Stomach (tissue), 9 donors: ENCODE data around the gene SGCA. TPM values are rescaled to one million over a fixed set of nuclear protein-coding genes. Genes with fewer than 3 reads are reported as not detected.
A peak's percentile ranks its signal among the peaks of the same experiment; 100 is the strongest.

Experiments used
- DNase-seq, 2 donors: peaks; one replicate each; pipeline versions ENCODE4 v3.0.0 to v3.0.0-alpha.2; 2013 to 2019
- H3K27ac ChIP-seq, 5 donors: fragments of 200-600 bp in 4 of 5; sonication (generic) in 4 of 5; one replicate each; pipeline ENCODE4 v1.5.1; 2013 to 2019; ENCODE audit warnings: mild to moderate bottlenecking in 1 of 5, moderate library complexity in 1 of 5
- H3K27me3 ChIP-seq, 3 donors: fragments of 200-600 bp; sonication (generic); one replicate each; pipeline ENCODE4 v1.5.1; 2017 to 2019; ENCODE audit warnings: mixed run types in 1 of 3
- H3K36me3 ChIP-seq, 4 donors: fragments of 200-600 bp; sonication (generic); 1 replicate in 3 of 4; 2 replicates in 1 of 4; pipeline ENCODE4 v1.5.1; 2016 to 2019
- H3K4me1 ChIP-seq, 4 donors: fragments of 200-600 bp; sonication (generic); one replicate each; pipeline ENCODE4 v1.5.1; 2016 to 2019
- H3K4me3 ChIP-seq, 4 donors: fragments of 200-600 bp; sonication (generic) in 3 of 4; one replicate each; pipeline ENCODE4 v1.5.1; 2016 to 2019; ENCODE audit warnings: mild to moderate bottlenecking in 1 of 4
- H3K9me3 ChIP-seq, 4 donors: fragments of 200-600 bp; sonication (generic); one replicate each; pipeline ENCODE4 v1.5.1; 2016 to 2019
- EP300 ChIP-seq: sonication (generic); formaldehyde crosslinking; IDR thresholded peaks from one replicate; pipeline ENCODE4 v1.6.1; 2017; ENCODE audit warnings: antibody characterized with exemption
- POLR2A ChIP-seq, 4 donors: fragments of 450-650 bp; IDR thresholded peaks; one replicate each; pipeline ENCODE4 v1.6.1; 2016; ENCODE audit warnings: antibody characterized with exemption in 4 of 4, control low read depth in 2 of 4, mild to moderate bottlenecking in 1 of 4, moderate library complexity in 1 of 4
- POLR2AphosphoS5 ChIP-seq, 3 donors: sonication (generic); formaldehyde crosslinking; IDR thresholded peaks; one replicate each; pipeline ENCODE4 v1.6.1; 2016; ENCODE audit warnings: antibody characterized with exemption in 3 of 3
- WGBS, 5 donors: extraction: QIAGEN DNeasy Blood & Tissue Kit in 3 of 5; methylation state at CpG; one replicate each; pipeline versions ENCODE4 v1.1.5 to v1.1.7; 2013 to 2018; 5-methylcytosine and 5-hydroxymethylcytosine counted together
- intact Hi-C: fragments of 100-400 bp; cut with DNase I; formaldehyde crosslinking; loops from one replicate; pipeline ENCODE4 v1.15.1; 2023; ENCODE audit warnings: low total_unique reads
- polyA plus RNA-seq, 3 donors: library from polyadenylated mRNA; stranded (reverse); fragments of 200-250 nt; gene quantifications; one replicate each; pipeline ENCODE4 v1.2.3, GENCODE V29; 2013
- total RNA-seq, 5 donors: library from RNA; depleted of rRNA; stranded (reverse); fragments of >200 nt; gene quantifications; one replicate each; pipeline versions ENCODE4 v1.1.0 to v1.2.3, GENCODE V29; 2014 to 2016
- TF ChIP-seq, protein P1 (sequence below), 7 experiments: fragments of 450-650 bp in 4 of 7; fragments of 200-600 bp in 3 of 7; sonication (generic) in 3 of 7; IDR thresholded peaks; one replicate each; pipeline ENCODE4 v1.5.1; 2016 to 2019; ENCODE audit warnings: antibody characterized with exemption in 7 of 7, control low read depth in 2 of 7, mild to moderate bottlenecking in 1 of 7
- donor health status: healthy with polysubstance abuse.
- donor health status: Bipolar disorder and iron deficiency.
- donor health status: healthy.

The SGCA gene
- total and polyA plus RNA-seq, 8 donors = 5.4 to 89.3 (median 15.1) TPM

- 0 to 2% (median 1%) methylated on average over 32 to 40 of the region's 40 CpGs for WGBS, 5 donors
- intact Hi-C loops = no loop called here
- H3K4me1 ChIP-seq = peaks cover 61 to 88% (median 73%) of the 10 kb centered on the region in 4 donors
- no peaks in the 10 kb centered on the region for H3K36me3 ChIP-seq
- H3K9me3 ChIP-seq = no peaks in the 10 kb centered on the region
- no peaks in the 10 kb centered on the region for H3K27me3 ChIP-seq
- peak in 2 of 3 donors; percentile 47 to 48 for TF ChIP-seq POLR2AphosphoS5 (IDR thresholded peaks at IDR 0.05)
- TF ChIP-seq, protein P1, sequence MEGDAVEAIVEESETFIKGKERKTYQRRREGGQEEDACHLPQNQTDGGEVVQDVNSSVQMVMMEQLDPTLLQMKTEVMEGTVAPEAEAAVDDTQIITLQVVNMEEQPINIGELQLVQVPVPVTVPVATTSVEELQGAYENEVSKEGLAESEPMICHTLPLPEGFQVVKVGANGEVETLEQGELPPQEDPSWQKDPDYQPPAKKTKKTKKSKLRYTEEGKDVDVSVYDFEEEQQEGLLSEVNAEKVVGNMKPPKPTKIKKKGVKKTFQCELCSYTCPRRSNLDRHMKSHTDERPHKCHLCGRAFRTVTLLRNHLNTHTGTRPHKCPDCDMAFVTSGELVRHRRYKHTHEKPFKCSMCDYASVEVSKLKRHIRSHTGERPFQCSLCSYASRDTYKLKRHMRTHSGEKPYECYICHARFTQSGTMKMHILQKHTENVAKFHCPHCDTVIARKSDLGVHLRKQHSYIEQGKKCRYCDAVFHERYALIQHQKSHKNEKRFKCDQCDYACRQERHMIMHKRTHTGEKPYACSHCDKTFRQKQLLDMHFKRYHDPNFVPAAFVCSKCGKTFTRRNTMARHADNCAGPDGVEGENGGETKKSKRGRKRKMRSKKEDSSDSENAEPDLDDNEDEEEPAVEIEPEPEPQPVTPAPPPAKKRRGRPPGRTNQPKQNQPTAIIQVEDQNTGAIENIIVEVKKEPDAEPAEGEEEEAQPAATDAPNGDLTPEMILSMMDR (IDR thresholded peaks at IDR 0.05) = peak in 5 of 7 experiments; percentile 31 to 92 (median 83)
- no peak for TF ChIP-seq POLR2A (IDR thresholded peaks at IDR 0.05)
- H3K27ac ChIP-seq = peak overlapping the region; percentile 80 to 97 (median 92)
- H3K4me3 ChIP-seq = peak overlapping the region; percentile 75 to 93 (median 85)
- DNase-seq = peak; percentile 91 to 97
These were observed 14.5 kb upstream of the SGCA start for GRCh38 chr17:50151041-50151936.

- H3K4me3 ChIP-seq = peak overlapping the region; percentile 75 to 93 (median 85)
- H3K27ac ChIP-seq = peak overlapping the region; percentile 80 to 97 (median 92)
These were observed 13.8 kb upstream of the SGCA start for GRCh38 chr17:50151937-50152547.

GRCh38 chr17:50152736-50153135 is 13.1 kb upstream of the SGCA start:
- no peaks in the 10 kb centered on the region for H3K36me3 ChIP-seq
- no peaks in the 10 kb centered on the region for H3K27me3 ChIP-seq
- H3K27ac ChIP-seq = peak overlapping the region in 4 of 5 donors; percentile 89 to 97 (median 92)
- WGBS, 5 donors = 75 to 82% (median 79%) methylated on average over 7 of the region's 7 CpGs
- TF ChIP-seq, protein P1 (IDR thresholded peaks at IDR 0.05) = no peak
- TF ChIP-seq EP300 = no peak
- no peaks in the 10 kb centered on the region for H3K9me3 ChIP-seq
- H3K4me3 ChIP-seq = peak overlapping the region in 3 of 4 donors; percentile 75 to 93 (median 86)
- peaks cover 47 to 74% (median 59%) of the 10 kb centered on the region in 4 donors for H3K4me1 ChIP-seq
- no peak for DNase-seq
- intact Hi-C loops = no loop called here

More at GRCh38 chr17:50151937-50152547, 13.8 kb upstream of the SGCA start:
- WGBS, 5 donors = 0 to 3% (median 1%) methylated on average over 12 of the region's 12 CpGs
- DNase-seq = peak; percentile 83 to 96
- no peak for TF ChIP-seq EP300
- TF ChIP-seq, protein P1 (IDR thresholded peaks at IDR 0.05) = peak in 1 of 7 experiments; percentile 26
- TF ChIP-seq POLR2AphosphoS5 (IDR thresholded peaks at IDR 0.05) = peak in 2 of 3 donors; percentile 47 to 63
- no peak for TF ChIP-seq POLR2A (IDR thresholded peaks at IDR 0.05)
- Histone ChIP-seq H3K4me1 (peaks cover 54 to 81% (median 66%) of the 10 kb centered on the region in 4 donors), H3K9me3 (no peaks in the 10 kb centered on the region), H3K27me3 (no peaks in the 10 kb centered on the region), H3K36me3 (no peaks in the 10 kb centered on the region)
- intact Hi-C loops = no loop called here
